ENCODE results near the gene SORCS2. TPM values are rescaled to one million over a fixed set of nuclear protein-coding genes. Genes with fewer than 3 reads are reported as not detected.

Gene SORCS2
- total RNA-seq, 1 donor from 2014 or later, result 5.2 TPM

- H3K4me1 Mint-ChIP-seq, result peaks cover 42% of the 10 kb centered on the region
- no peaks in the 10 kb centered on the region for H3K27me3 ChIP-seq
- no peaks in the 10 kb centered on the region for H3K9me3 Mint-ChIP-seq
- H3K79me2 ChIP-seq (ENCODE audit: low read depth), result no peaks in the 10 kb centered on the region
- no peak for DNase-seq (ENCODE audit: low spot score)
- peaks cover under 1% of the 10 kb centered on the region for H4K20me1 ChIP-seq (ENCODE audit: low read depth)
- no peak overlapping the region for H2AFZ ChIP-seq (replicated peaks)
- no peaks in the 10 kb centered on the region for H3K36me3 ChIP-seq
- no peak overlapping the region for H3K4me2 ChIP-seq
- H3K36me3 Mint-ChIP-seq, result no peaks in the 10 kb centered on the region
- H3K9ac ChIP-seq, result no peak overlapping the region
- no peak for TF ChIP-seq EZH2phosphoT487 (IDR thresholded peaks at IDR 0.05)
- H3K9me3 ChIP-seq (ENCODE audit: low read depth), result no peaks in the 10 kb centered on the region
- peaks cover under 1% of the 10 kb centered on the region for H3F3A ChIP-seq (ENCODE audit: low read depth)
- no peak overlapping the region for H3K4me3 ChIP-seq
- no peak overlapping the region for H3K27ac ChIP-seq
- H3K27me3 Mint-ChIP-seq (ENCODE audit: insufficient read depth, low read depth), result peaks cover 21% of the 10 kb centered on the region
- no peak overlapping the region for H3K27ac Mint-ChIP-seq
- H3K4me3 Mint-ChIP-seq, result no peak overlapping the region
- peaks cover 17% of the 10 kb centered on the region for H3K4me1 ChIP-seq
Measured at GRCh38 chr4:7355795-7356194, 163.5 kb downstream of the SORCS2 start.

DNA sequence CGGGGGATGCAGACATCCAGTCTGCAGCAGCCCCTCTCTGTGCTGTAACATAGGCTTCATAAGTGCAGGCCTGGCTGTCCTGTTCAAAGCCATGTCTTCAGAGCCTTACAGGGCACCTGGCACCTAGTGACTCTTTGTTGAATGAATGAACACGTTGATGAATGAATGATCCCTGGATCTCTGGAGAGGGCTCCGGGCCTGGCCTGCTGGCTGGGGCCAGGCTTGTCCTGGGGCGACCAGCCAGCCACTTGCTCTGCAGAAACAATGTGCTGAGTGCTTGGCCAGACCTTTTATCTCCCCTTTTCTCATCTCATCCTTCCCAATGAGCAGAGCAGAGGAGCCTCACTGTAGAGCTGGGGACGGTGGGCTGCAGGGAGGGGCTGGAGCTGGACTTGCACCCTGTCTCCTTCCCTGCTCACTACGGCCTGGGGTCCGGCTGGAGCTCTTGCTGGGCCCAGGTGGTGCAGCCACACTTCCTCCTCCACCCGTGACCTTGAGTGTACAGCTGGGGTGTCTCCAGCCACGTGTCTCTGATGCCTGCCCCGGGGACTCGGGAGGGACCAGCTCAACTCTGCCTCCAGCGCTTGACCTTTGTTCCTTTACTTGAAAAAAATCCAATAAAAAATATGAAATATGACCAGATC lies 164.5 kb downstream of the SORCS2 start:
- Histone ChIP-seq H3K4me2 (no peak overlapping the region), H3K27me3 (no peaks in the 10 kb centered on the region), H3K36me3 (no peaks in the 10 kb centered on the region), H3K4me3 (no peak overlapping the region), H3K9me3 (ENCODE audit: low read depth) (no peaks in the 10 kb centered on the region), H3K9ac (no peak overlapping the region), H3K4me1 (peaks cover 26% of the 10 kb centered on the region), H2AFZ (replicated peaks) (no peak overlapping the region), H3K79me2 (ENCODE audit: low read depth) (no peaks in the 10 kb centered on the region), H4K20me1 (ENCODE audit: low read depth) (peaks cover 6% of the 10 kb centered on the region), H3K27ac (no peak overlapping the region), H3F3A (ENCODE audit: low read depth) (peaks cover 7% of the 10 kb centered on the region)
- H3K9me3 Mint-ChIP-seq, result no peaks in the 10 kb centered on the region
- H3K27me3 Mint-ChIP-seq (ENCODE audit: insufficient read depth, low read depth), result peaks cover 21% of the 10 kb centered on the region
- H3K27ac Mint-ChIP-seq, result peak overlapping the region; percentile 42
- no peaks in the 10 kb centered on the region for H3K36me3 Mint-ChIP-seq
- H3K4me1 Mint-ChIP-seq, result peaks cover 34% of the 10 kb centered on the region
- no peak for DNase-seq (ENCODE audit: low spot score)
- TF ChIP-seq, protein P1, sequence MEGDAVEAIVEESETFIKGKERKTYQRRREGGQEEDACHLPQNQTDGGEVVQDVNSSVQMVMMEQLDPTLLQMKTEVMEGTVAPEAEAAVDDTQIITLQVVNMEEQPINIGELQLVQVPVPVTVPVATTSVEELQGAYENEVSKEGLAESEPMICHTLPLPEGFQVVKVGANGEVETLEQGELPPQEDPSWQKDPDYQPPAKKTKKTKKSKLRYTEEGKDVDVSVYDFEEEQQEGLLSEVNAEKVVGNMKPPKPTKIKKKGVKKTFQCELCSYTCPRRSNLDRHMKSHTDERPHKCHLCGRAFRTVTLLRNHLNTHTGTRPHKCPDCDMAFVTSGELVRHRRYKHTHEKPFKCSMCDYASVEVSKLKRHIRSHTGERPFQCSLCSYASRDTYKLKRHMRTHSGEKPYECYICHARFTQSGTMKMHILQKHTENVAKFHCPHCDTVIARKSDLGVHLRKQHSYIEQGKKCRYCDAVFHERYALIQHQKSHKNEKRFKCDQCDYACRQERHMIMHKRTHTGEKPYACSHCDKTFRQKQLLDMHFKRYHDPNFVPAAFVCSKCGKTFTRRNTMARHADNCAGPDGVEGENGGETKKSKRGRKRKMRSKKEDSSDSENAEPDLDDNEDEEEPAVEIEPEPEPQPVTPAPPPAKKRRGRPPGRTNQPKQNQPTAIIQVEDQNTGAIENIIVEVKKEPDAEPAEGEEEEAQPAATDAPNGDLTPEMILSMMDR (IDR thresholded peaks at IDR 0.05), result no peak
- TF ChIP-seq EZH2phosphoT487 (IDR thresholded peaks at IDR 0.05) (no peak), EZH2 (IDR thresholded peaks at IDR 0.05) (no peak)
- no peak overlapping the region for H3K4me3 Mint-ChIP-seq

- TF ChIP-seq EZH2 (IDR thresholded peaks at IDR 0.05) (no peak), EZH2phosphoT487 (IDR thresholded peaks at IDR 0.05) (no peak)
- TF ChIP-seq, protein P1 (IDR thresholded peaks at IDR 0.05), result no peak
- peaks cover 21% of the 10 kb centered on the region for H3K27me3 Mint-ChIP-seq (ENCODE audit: insufficient read depth, low read depth)
- Histone ChIP-seq H3K27ac (no peak overlapping the region), H2AFZ (replicated peaks) (no peak overlapping the region), H3K4me2 (peak overlapping the region; percentile 13), H3K36me3 (no peaks in the 10 kb centered on the region), H3K27me3 (no peaks in the 10 kb centered on the region), H3K9ac (no peak overlapping the region), H3K79me2 (ENCODE audit: low read depth) (no peaks in the 10 kb centered on the region), H3K9me3 (ENCODE audit: low read depth) (no peaks in the 10 kb centered on the region), H3K4me3 (no peak overlapping the region), H3K4me1 (peaks cover 26% of the 10 kb centered on the region), H3F3A (ENCODE audit: low read depth) (peaks cover 7% of the 10 kb centered on the region), H4K20me1 (ENCODE audit: low read depth) (peaks cover 6% of the 10 kb centered on the region)
- H3K4me1 Mint-ChIP-seq, result peaks cover 29% of the 10 kb centered on the region
- H3K27ac Mint-ChIP-seq, result no peak overlapping the region
- H3K9me3 Mint-ChIP-seq, result no peaks in the 10 kb centered on the region
- no peak overlapping the region for H3K4me3 Mint-ChIP-seq
- no peak for DNase-seq (ENCODE audit: low spot score)
- no peaks in the 10 kb centered on the region for H3K36me3 Mint-ChIP-seq
Measured at GRCh38 chr4:7357323-7357722, 165.0 kb downstream of the SORCS2 start.

GRCh38 chr4:7358100-7358735 lies 165.9 kb downstream of the SORCS2 start:
- TF ChIP-seq EZH2 (IDR thresholded peaks at IDR 0.05) (no peak), EZH2phosphoT487 (IDR thresholded peaks at IDR 0.05) (no peak)
- TF ChIP-seq, protein P1 (IDR thresholded peaks at IDR 0.05), result no peak
- Histone ChIP-seq H3K4me2 (no peak overlapping the region), H4K20me1 (ENCODE audit: low read depth) (peaks cover 6% of the 10 kb centered on the region), H3K36me3 (no peaks in the 10 kb centered on the region), H3K4me3 (no peak overlapping the region), H3K27ac (no peak overlapping the region), H2AFZ (replicated peaks) (no peak overlapping the region), H3K9me3 (ENCODE audit: low read depth) (no peaks in the 10 kb centered on the region), H3F3A (ENCODE audit: low read depth) (peaks cover 7% of the 10 kb centered on the region), H3K79me2 (ENCODE audit: low read depth) (no peaks in the 10 kb centered on the region), H3K4me1 (peaks cover 26% of the 10 kb centered on the region), H3K27me3 (no peaks in the 10 kb centered on the region), H3K9ac (no peak overlapping the region)
- H3K9me3 Mint-ChIP-seq, result no peaks in the 10 kb centered on the region
- DNase-seq (ENCODE audit: low spot score), result no peak
- H3K36me3 Mint-ChIP-seq, result no peaks in the 10 kb centered on the region
- peaks cover 21% of the 10 kb centered on the region for H3K27me3 Mint-ChIP-seq (ENCODE audit: insufficient read depth, low read depth)
- no peak overlapping the region for H3K4me3 Mint-ChIP-seq
- H3K4me1 Mint-ChIP-seq, result peaks cover 27% of the 10 kb centered on the region
- peak overlapping the region; percentile 28 for H3K27ac Mint-ChIP-seq

Measured in neural progenitor cell (in vitro differentiated cells).